GM10266 (cell line): ENCODE results near the gene BCL10.

ENCODE experiments used
- DNase-seq: peaks from one replicate; pipeline ENCODE4 v3.0.0; 2012; ENCODE audit errors: extremely low spot score
- TF ChIP-seq, protein P1 (sequence below): IDR thresholded peaks from 2 replicates; pipeline ENCODE4 v1.5.1; 2012; ENCODE audit warnings: mild to moderate bottlenecking, low read depth; ENCODE audit not compliant: control insufficient read depth, insufficient read depth; ENCODE audit errors: missing control alignments

Gene BCL10

GRCh38 chr1:85220756-85221201 lies 55.7 kb downstream of the BCL10 start:
- no peak for DNase-seq
- TF ChIP-seq, protein P1, sequence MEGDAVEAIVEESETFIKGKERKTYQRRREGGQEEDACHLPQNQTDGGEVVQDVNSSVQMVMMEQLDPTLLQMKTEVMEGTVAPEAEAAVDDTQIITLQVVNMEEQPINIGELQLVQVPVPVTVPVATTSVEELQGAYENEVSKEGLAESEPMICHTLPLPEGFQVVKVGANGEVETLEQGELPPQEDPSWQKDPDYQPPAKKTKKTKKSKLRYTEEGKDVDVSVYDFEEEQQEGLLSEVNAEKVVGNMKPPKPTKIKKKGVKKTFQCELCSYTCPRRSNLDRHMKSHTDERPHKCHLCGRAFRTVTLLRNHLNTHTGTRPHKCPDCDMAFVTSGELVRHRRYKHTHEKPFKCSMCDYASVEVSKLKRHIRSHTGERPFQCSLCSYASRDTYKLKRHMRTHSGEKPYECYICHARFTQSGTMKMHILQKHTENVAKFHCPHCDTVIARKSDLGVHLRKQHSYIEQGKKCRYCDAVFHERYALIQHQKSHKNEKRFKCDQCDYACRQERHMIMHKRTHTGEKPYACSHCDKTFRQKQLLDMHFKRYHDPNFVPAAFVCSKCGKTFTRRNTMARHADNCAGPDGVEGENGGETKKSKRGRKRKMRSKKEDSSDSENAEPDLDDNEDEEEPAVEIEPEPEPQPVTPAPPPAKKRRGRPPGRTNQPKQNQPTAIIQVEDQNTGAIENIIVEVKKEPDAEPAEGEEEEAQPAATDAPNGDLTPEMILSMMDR, result no peak

DNA sequence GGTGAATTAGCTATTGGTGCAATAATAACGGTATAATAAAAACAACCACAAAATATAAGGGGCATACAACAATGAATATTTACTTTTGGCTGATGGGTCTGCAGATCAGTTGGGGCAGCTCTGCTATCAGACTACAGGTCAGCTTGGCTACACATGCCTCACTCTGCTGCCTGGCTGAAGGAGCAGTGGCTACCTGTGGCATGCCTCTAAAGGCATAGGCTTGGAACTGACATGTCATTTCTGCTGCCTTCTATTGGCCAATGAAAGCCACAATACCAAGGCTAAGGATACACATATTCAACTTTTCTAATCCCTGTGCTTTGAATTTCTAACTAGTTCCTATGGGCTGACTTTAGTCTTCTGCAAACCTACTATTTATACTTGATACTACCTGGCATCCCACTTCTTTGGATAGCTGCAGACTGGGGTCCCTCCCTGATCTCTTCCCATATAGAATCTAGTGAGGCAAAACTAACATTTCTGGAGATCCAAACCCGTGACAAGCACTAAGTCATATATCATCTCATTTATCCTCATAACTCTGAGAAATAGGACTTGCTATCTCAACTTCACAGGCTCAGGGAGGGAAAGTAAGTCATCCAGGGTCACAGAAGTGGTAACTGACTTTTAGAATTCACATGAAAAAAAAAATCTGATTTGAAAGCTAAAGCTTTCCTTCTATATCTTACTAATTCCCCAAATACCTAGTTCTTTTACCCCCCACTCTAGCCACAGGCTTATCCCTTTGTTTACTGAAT lies 56.4 kb downstream of the BCL10 start:
- DNase-seq, result no peak
- TF ChIP-seq, protein P1, result no peak

GRCh38 chr1:85216697-85217096 lies 59.7 kb downstream of the BCL10 start:
- no peak for DNase-seq
- TF ChIP-seq, protein P1, result no peak
